HG03097 (cell line): ENCODE results near the gene PGAM2.
"Not testable (repeated sequence)": the region's sequence is repeated elsewhere in the genome, so short reads cannot be mapped to it uniquely, and the experiment has no call there.

Source experiments
- ATAC-seq: cut with Tn5 transposase; IDR thresholded peaks from one replicate; pipeline ENCODE4 v1.9.1; 2021; ENCODE audit not compliant: unreplicated experiment, low FRiP score

The PGAM2 gene

GRCh38 chr7:44056681-44057080 is 8.7 kb downstream of the PGAM2 start:
- ATAC-seq, result no peak

GRCh38 chr7:44052771-44053365 is 12.5 kb downstream of the PGAM2 start:
- ATAC-seq, result no peak

- no peak for ATAC-seq
Observed at GRCh38 chr7:44051611-44052220, 13.7 kb downstream of the PGAM2 start.

- no peak for ATAC-seq
Observed at GRCh38 chr7:44050915-44051560, 14.3 kb downstream of the PGAM2 start.

GRCh38 chr7:44050121-44050914 is 15.0 kb downstream of the PGAM2 start:
- no peak for ATAC-seq

- no peak for ATAC-seq
Observed at GRCh38 chr7:44048031-44048795, 17.2 kb downstream of the PGAM2 start.

- peak; percentile 49 for ATAC-seq
Observed at GRCh38 chr7:44046321-44047061, 18.9 kb downstream of the PGAM2 start.

GRCh38 chr7:44045226-44046014 is 19.9 kb downstream of the PGAM2 start:
- no peak for ATAC-seq

- peak; percentile 60 for ATAC-seq
Observed at GRCh38 chr7:44044315-44045225, 20.8 kb downstream of the PGAM2 start, which contains the start of gene DBNL. TSS of gene DBNL (plus strand) at chr7:44044702. CDS start at chr7:44044738, 36 bp downstream.

GRCh38 chr7:44043902-44044301 is 21.5 kb downstream of the PGAM2 start:
- no peak for ATAC-seq

- ATAC-seq, result no peak
Observed at GRCh38 chr7:44042221-44042620, 23.1 kb downstream of the PGAM2 start.

- peak; percentile 39 for ATAC-seq
Observed at GRCh38 chr7:44040493-44040891, 24.9 kb downstream of the PGAM2 start.

- not testable (repeated sequence) for ATAC-seq
Observed at GRCh38 chr7:44039800-44040492, 25.4 kb downstream of the PGAM2 start.

- ATAC-seq, result peak; percentile 49
Observed at GRCh38 chr7:44038961-44039558, 26.3 kb downstream of the PGAM2 start.

- ATAC-seq, result not testable (repeated sequence)
Observed at GRCh38 chr7:44038553-44038952, 26.8 kb downstream of the PGAM2 start.

GRCh38 chr7:44037951-44038350 is 27.4 kb downstream of the PGAM2 start:
- ATAC-seq, result not testable (repeated sequence)

- ATAC-seq, result not testable (repeated sequence)
Observed at GRCh38 chr7:44036364-44036763, 29.0 kb downstream of the PGAM2 start.
